ENCODE data around the gene SCNN1A. TPM values are rescaled to one million over a fixed set of nuclear protein-coding genes. Genes with fewer than 3 reads are reported as not detected.
A peak's percentile ranks its signal among the peaks of the same experiment; 100 is the strongest.

The SCNN1A gene
- total RNA-seq, 4 donors from 2014 or later = 74.6 to 139 (median 119) TPM

DNA sequence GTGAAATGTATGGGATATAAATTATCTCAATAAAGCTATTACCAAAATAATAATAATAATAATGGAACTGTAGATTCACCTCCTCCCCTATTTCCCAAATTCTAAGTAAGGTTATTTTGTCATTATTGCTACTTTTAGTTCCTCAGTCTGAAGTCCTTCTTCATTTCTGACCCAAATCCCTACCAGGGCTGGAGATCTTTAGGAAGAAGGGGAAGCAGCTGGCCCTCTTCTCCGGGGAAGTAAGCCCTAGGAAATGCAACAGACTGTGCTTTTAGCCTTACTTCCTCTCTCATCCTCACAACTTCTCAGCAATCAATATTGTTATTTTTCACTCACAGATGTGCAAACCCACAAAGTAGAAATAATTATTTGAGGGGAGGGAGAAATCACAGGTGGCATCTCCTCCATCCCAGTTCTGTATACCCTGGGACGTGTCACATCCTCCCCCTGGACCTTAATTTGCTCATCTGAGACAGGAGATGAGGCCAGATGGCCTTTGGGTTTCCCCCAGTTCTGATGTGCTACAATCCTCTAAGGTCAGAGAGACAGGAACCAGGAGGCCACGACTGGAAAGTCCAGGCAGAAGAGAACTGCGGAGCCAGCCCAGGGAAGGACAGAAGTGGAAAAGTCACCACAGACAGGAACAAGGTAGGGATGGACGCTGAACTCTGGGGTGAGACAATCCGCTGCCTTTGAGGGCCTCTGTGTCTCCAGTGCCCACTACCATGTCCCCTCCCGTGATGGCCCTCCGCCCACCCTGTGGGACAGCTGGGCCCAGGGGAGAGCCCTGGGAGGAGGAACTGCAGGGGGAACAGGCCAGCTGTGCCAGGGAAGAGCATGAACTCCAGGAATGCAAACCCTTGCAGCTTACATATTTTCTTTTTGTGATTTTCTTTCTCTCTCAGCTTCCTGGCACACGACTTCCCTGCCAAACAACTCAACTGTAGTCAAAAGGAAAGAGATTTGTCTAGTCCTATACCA, 22.9 kb downstream of the SCNN1A start:
- no peak overlapping the region for H3K4me3 ChIP-seq (ENCODE audit: low read depth, poor library complexity, severe bottlenecking)
- DNase-seq (ENCODE audit: low spot score in 2 of 2) = no peak
- intact Hi-C loops (cut with DNase I; ENCODE audit: low total_unique reads) = no loop called here
- WGBS, 2 donors = 63% methylated on average over 9 of the region's 9 CpGs
- TF ChIP-seq, protein P1, sequence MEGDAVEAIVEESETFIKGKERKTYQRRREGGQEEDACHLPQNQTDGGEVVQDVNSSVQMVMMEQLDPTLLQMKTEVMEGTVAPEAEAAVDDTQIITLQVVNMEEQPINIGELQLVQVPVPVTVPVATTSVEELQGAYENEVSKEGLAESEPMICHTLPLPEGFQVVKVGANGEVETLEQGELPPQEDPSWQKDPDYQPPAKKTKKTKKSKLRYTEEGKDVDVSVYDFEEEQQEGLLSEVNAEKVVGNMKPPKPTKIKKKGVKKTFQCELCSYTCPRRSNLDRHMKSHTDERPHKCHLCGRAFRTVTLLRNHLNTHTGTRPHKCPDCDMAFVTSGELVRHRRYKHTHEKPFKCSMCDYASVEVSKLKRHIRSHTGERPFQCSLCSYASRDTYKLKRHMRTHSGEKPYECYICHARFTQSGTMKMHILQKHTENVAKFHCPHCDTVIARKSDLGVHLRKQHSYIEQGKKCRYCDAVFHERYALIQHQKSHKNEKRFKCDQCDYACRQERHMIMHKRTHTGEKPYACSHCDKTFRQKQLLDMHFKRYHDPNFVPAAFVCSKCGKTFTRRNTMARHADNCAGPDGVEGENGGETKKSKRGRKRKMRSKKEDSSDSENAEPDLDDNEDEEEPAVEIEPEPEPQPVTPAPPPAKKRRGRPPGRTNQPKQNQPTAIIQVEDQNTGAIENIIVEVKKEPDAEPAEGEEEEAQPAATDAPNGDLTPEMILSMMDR (IDR thresholded peaks at IDR 0.05) = no peak
- no peak for TF ChIP-seq POLR2A (IDR thresholded peaks at IDR 0.05)

DNA sequence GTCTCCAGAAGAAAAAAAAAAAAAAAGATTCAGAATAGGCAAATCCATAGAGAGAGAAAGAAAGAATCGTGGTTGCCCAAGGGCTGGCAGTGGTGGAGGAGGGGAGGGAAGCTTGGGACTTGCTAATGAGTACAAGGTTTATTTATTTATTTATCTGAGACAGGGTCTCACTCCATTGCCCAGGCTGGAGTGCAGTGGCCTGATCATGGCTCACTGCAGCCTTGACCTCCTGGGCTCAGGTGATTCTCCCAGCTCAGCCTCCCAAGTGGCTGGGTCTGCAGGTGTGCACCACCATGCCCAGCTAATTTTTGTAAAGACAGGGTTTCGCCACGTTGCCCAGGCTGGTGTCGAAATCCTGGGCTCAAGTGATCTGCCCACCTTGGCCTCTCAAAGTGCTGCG, 23.7 kb downstream of the SCNN1A start:
- 85 to 86% methylated on average over 5 of the region's 5 CpGs for WGBS, 2 donors
- intact Hi-C loops (cut with DNase I; ENCODE audit: low total_unique reads) = no loop called here

DNA sequence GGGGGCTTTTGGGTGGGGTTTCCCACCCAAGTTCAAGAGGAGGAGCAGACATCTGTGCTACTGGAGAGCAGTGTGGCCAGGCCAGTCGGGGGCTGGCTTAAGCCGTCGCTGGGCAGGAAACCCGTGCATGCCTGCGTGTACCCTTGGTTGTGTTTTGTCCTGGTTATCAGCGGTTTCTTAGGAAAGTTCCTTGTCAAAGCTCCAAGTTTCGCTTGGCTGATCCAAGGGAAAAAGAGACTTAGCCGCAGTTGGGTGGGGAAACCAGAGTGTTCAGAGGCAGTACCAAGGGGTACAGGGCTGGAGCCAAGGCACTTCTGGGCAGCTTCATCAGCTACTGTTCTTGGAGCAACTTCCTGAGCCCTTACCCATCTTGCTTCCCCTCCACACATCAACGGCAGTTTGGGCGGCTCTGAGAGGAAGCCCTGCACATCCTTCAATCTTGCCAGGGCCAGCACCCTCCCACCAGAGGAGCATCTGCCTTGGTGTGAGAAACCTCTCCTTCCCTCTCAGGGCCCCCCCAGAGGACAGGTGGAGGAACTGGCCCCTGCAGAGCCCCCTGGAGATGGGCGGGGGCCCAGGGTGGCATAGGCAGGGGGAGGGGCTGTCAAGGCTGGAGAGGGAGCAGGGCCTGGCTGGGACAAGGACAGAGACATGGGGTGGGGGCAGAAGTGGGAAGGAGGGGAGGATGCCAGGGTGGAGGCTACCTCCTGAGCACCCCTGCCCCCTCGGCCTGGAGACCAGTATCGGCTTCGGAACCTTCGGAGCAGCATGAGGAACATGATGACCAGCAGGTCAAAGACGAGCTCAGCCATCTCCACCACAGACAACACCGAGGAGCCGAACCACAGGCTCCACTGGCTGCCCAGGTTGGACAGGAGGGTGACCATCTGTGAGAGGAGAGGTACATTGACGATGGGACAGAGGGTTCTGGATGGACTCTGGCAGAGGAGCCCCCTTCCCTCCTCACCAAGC, 27.7 kb downstream of the SCNN1A start:
- H3K4me3 ChIP-seq (ENCODE audit: low read depth, poor library complexity, severe bottlenecking) = no peak overlapping the region
- peak; percentile 79 to 90 for DNase-seq (ENCODE audit: low spot score in 2 of 2)
- intact Hi-C loops (cut with DNase I; ENCODE audit: low total_unique reads) = no loop called here
- WGBS, 2 donors = 40 to 48% methylated on average over 19 of the region's 19 CpGs
- TF ChIP-seq, protein P1 (IDR thresholded peaks at IDR 0.05) = no peak
- TF ChIP-seq POLR2A (IDR thresholded peaks at IDR 0.05) = no peak

More for the DNA sequence above, 23.7 kb downstream of the SCNN1A start:
- DNase-seq (ENCODE audit: low spot score in 2 of 2) = no peak
- H3K4me3 ChIP-seq (ENCODE audit: low read depth, poor library complexity, severe bottlenecking) = no peak overlapping the region
- TF ChIP-seq, protein P1 (IDR thresholded peaks at IDR 0.05) = no peak
- TF ChIP-seq POLR2A (IDR thresholded peaks at IDR 0.05) = no peak

DNA sequence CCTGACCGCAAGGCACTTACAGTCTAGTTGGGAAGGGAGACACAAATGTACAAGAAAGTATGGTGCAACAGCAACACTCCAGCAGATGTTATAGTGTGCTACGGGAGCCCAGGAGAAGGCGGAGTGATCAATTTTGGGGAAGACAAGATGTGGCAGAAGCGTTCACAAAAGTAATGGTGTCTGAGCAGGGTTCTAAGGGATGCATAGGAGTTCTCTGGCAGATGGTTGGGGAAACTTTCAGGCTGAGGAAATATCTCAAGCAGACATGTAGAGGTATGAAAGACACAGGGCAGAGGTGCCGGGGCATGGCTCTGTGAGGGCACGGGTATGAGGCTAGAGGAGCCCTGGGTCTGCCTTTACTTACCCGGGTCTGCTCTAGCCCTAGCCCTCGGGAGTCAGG, 28.4 kb downstream of the SCNN1A start:
- 81 to 90% methylated on average over 8 of the region's 8 CpGs for WGBS, 2 donors
- no peak for DNase-seq (ENCODE audit: low spot score in 2 of 2)
- no peak overlapping the region for H3K4me3 ChIP-seq (ENCODE audit: low read depth, poor library complexity, severe bottlenecking)
- intact Hi-C loops (cut with DNase I; ENCODE audit: low total_unique reads) = no loop called here
- TF ChIP-seq, protein P1 (IDR thresholded peaks at IDR 0.05) = no peak
- no peak for TF ChIP-seq POLR2A (IDR thresholded peaks at IDR 0.05)

DNA sequence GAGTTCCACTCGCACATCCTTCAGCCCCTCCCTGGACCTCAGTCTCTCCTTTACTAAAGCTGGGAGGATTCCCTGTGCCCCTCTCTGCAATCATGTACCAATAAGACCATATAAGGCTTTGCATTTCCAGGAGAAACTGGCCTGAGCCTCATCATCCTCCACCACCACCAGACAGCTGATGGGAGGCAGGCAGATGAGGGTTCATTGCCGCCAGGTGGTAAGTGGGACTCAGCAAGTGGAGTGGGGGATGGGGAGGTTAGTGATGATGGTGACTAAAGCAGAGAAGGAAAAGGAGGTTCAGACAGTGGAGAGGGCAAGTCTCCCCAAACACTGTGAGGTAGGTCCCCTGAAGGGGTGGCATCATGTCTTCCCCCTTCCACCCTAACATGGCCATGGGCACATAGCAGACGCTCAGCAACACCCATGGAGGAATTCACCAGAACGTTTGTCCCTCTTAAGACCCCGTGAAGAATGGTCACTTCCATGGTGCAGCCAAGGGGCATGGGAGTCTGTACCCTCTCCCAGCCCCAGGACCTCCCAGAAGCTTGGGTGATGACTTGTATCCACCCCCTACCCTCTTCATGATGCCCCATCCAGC, 29.0 kb downstream of the SCNN1A start:
- no peak overlapping the region for H3K4me3 ChIP-seq (ENCODE audit: low read depth, poor library complexity, severe bottlenecking)
- no peak for DNase-seq (ENCODE audit: low spot score in 2 of 2)
- TF ChIP-seq, protein P1 (IDR thresholded peaks at IDR 0.05) = no peak
- no peak for TF ChIP-seq POLR2A (IDR thresholded peaks at IDR 0.05)
- intact Hi-C loops (cut with DNase I; ENCODE audit: low total_unique reads) = no loop called here
- 86 to 88% methylated on average over 5 of the region's 5 CpGs for WGBS, 2 donors
